Chondrocyte (in vitro differentiated cells): ENCODE data around the gene HS6ST3. TPM values are rescaled to one million over a fixed set of nuclear protein-coding genes. Genes with fewer than 3 reads are reported as not detected.

Source experiments
- DNase-seq: peaks from one replicate; pipeline ENCODE4 v3.0.0; 2021; ENCODE audit warnings: mixed read lengths, low spot score
- H3K27ac Mint-ChIP-seq: one replicate; pipeline ENCODE4 v1.8.0; 2021; ENCODE audit warnings: mild to moderate bottlenecking, moderate library complexity, mixed read lengths; ENCODE audit not compliant: unreplicated experiment
- H3K27me3 Mint-ChIP-seq: 2 replicates; pipeline ENCODE4 v1.8.0; 2021; ENCODE audit warnings: low read depth, mixed read lengths
- H3K36me3 Mint-ChIP-seq: 2 replicates; pipeline ENCODE4 v1.8.0; 2021; ENCODE audit warnings: low read depth, mixed read lengths
- H3K4me1 Mint-ChIP-seq: 2 replicates; pipeline ENCODE4 v1.8.0; 2021; ENCODE audit warnings: low read depth, mild to moderate bottlenecking, mixed read lengths
- H3K4me3 Mint-ChIP-seq: one replicate; pipeline ENCODE4 v1.8.0; 2021; ENCODE audit warnings: mild to moderate bottlenecking, moderate library complexity, mixed read lengths; ENCODE audit not compliant: unreplicated experiment
- H3K9me3 Mint-ChIP-seq: 2 replicates; pipeline ENCODE4 v1.8.0; 2021; ENCODE audit warnings: low read depth, mixed read lengths
- total RNA-seq: library from RNA; stranded (reverse); gene quantifications from 3 replicates; pipeline ENCODE4 v1.2.1, GENCODE V29; 2021
- TF ChIP-seq, protein P1 (sequence below): fragments of 200-600 bp; sonication (generic); IDR thresholded peaks from 2 replicates; pipeline ENCODE4 v1.5.0; 2021; ENCODE audit warnings: antibody characterized with exemption, mild to moderate bottlenecking, moderate library complexity

Gene HS6ST3
- total RNA-seq, 1 donor from 2014 or later: not detected

DNA sequence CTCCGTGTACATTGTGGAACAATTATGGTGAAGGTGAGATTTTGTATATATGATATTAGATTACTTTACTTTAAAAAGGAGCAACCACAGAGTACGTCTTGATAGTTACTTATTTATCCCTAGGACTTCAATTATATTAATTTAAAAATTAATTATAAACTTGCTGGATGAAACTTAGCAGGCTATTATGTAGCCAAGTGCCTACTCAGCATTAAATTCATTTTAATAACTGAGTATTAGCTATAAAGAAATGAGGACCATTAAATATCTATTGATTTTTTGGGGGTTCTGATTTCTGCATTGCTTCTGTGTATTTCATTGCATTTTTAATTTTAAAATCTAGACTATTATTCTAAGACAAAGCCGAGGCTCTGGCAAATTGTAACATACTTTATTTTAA, 109.4 kb downstream of the HS6ST3 start:
- Mint-ChIP-seq H3K9me3 (no peaks in the 10 kb centered on the region), H3K27me3 (peaks cover 14% of the 10 kb centered on the region), H3K36me3 (no peaks in the 10 kb centered on the region), H3K4me1 (no peaks in the 10 kb centered on the region), H3K27ac (no peak overlapping the region), H3K4me3 (no peak overlapping the region)
- TF ChIP-seq, protein P1, sequence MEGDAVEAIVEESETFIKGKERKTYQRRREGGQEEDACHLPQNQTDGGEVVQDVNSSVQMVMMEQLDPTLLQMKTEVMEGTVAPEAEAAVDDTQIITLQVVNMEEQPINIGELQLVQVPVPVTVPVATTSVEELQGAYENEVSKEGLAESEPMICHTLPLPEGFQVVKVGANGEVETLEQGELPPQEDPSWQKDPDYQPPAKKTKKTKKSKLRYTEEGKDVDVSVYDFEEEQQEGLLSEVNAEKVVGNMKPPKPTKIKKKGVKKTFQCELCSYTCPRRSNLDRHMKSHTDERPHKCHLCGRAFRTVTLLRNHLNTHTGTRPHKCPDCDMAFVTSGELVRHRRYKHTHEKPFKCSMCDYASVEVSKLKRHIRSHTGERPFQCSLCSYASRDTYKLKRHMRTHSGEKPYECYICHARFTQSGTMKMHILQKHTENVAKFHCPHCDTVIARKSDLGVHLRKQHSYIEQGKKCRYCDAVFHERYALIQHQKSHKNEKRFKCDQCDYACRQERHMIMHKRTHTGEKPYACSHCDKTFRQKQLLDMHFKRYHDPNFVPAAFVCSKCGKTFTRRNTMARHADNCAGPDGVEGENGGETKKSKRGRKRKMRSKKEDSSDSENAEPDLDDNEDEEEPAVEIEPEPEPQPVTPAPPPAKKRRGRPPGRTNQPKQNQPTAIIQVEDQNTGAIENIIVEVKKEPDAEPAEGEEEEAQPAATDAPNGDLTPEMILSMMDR: no peak
- DNase-seq: no peak

- Mint-ChIP-seq H3K36me3 (no peaks in the 10 kb centered on the region), H3K4me1 (no peaks in the 10 kb centered on the region), H3K9me3 (no peaks in the 10 kb centered on the region), H3K27me3 (peaks cover 10% of the 10 kb centered on the region), H3K27ac (no peak overlapping the region), H3K4me3 (no peak overlapping the region)
- DNase-seq: no peak
- TF ChIP-seq, protein P1: no peak
These were observed 110.9 kb downstream of the HS6ST3 start for GRCh38 chr13:96200810-96201209.

DNA sequence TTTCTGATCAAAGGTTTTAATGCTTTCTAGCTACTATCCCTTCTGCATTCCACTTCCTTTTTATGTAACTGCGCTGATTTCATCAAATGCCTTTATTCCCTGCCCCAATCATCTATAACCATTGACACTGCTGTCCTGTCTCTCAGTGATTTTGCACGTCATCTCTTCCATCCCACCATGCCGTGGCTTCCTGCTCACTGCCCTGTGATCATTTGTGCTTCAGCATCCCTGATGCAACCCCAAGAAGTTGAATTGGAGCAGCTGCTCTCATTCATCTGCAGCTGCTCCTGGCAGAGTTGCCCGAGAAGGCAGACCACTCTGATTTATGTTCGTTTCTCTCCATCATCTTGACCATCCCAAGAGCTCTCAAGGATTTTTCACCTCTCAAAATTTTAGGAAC, 112.4 kb downstream of the HS6ST3 start:
- Mint-ChIP-seq H3K27me3 (peaks cover 4% of the 10 kb centered on the region), H3K4me3 (no peak overlapping the region), H3K4me1 (no peaks in the 10 kb centered on the region), H3K36me3 (no peaks in the 10 kb centered on the region), H3K9me3 (peaks cover 3% of the 10 kb centered on the region), H3K27ac (no peak overlapping the region)
- TF ChIP-seq, protein P1: no peak
- DNase-seq: no peak

- H3K4me1 Mint-ChIP-seq: no peaks in the 10 kb centered on the region
- H3K4me3 Mint-ChIP-seq: no peak overlapping the region
- TF ChIP-seq, protein P1: no peak
- H3K36me3 Mint-ChIP-seq: no peaks in the 10 kb centered on the region
- DNase-seq: no peak
- peaks cover 4% of the 10 kb centered on the region for H3K27me3 Mint-ChIP-seq
- no peak overlapping the region for H3K27ac Mint-ChIP-seq
- peaks cover 3% of the 10 kb centered on the region for H3K9me3 Mint-ChIP-seq
These were observed 113.6 kb downstream of the HS6ST3 start for GRCh38 chr13:96203471-96203870.

- Mint-ChIP-seq H3K9me3 (no peaks in the 10 kb centered on the region), H3K4me1 (no peaks in the 10 kb centered on the region), H3K4me3 (no peak overlapping the region), H3K36me3 (no peaks in the 10 kb centered on the region), H3K27ac (no peak overlapping the region), H3K27me3 (peaks cover 9% of the 10 kb centered on the region)
- TF ChIP-seq, protein P1: no peak
- no peak for DNase-seq
These were observed 125.0 kb downstream of the HS6ST3 start for GRCh38 chr13:96214824-96215445.
